Adrenal gland (tissue), 12 donors: ENCODE data around the gene NYNRIN. TPM values are rescaled to one million over a fixed set of nuclear protein-coding genes. Genes with fewer than 3 reads are reported as not detected.

Experiments used
- DNase-seq, 7 donors: peaks; one replicate each; pipeline ENCODE4 v3.0.0-alpha.2; 2019 to 2020
- H3K27ac ChIP-seq, 5 donors: fragments of 200-600 bp; sonication (generic) in 4 of 5; 1 replicate in 3 of 5; 2 replicates in 2 of 5; pipeline versions ENCODE4 v1.5.1 to v1.8.0; 2016 to 2020; ENCODE audit warnings: mild to moderate bottlenecking in 1 of 5
- H3K27me3 ChIP-seq: fragments of 200-600 bp; 2 replicates; pipeline ENCODE4 v1.8.0; 2021
- H3K36me3 ChIP-seq, 2 donors: fragments of 200-600 bp; replicated peaks in 1 of 2; 1 replicate in 1 of 2; 2 replicates in 1 of 2; pipeline versions ENCODE4 v1.5.1 to v1.8.0; 2018 to 2022
- H3K4me1 ChIP-seq, 2 donors: fragments of 200-600 bp; replicated peaks in 1 of 2; 1 replicate in 1 of 2; 2 replicates in 1 of 2; pipeline versions ENCODE4 v1.5.1 to v1.8.0; 2018 to 2021
- H3K4me3 ChIP-seq, 4 donors: fragments of 200-600 bp; sonication (generic) in 3 of 4; one replicate each; pipeline ENCODE4 v1.5.1; 2016 to 2018
- H3K9me3 ChIP-seq, 3 donors: fragments of 200-600 bp; sonication (generic) in 1 of 3; replicated peaks in 1 of 3; 1 replicate in 2 of 3; 2 replicates in 1 of 3; pipeline versions ENCODE4 v1.5.1 to v1.8.0; 2016 to 2021
- CTCF ChIP-seq, 6 experiments: fragments of 450-650 bp in 4 of 6; fragments of 200-600 bp in 2 of 6; sonication (generic) in 1 of 6; IDR thresholded peaks; 1 replicate in 5 of 6; 2 replicates in 1 of 6; pipeline versions ENCODE4 v1.5.1 to v1.8.0; 2016 to 2021; ENCODE audit warnings: antibody characterized with exemption in 6 of 6, mild to moderate bottlenecking in 2 of 6, moderate library complexity in 1 of 6
- POLR2A ChIP-seq, 2 donors: fragments of 450-650 bp; IDR thresholded peaks; one replicate each; pipeline ENCODE4 v1.6.1; 2017; ENCODE audit warnings: antibody characterized with exemption in 2 of 2, mild to moderate bottlenecking in 2 of 2, moderate library complexity in 1 of 2
- WGBS, 4 donors: extraction: QIAGEN DNeasy Blood & Tissue Kit in 2 of 4; methylation state at CpG; one replicate each; pipeline versions ENCODE4 v1.1.5 to v1.1.7; 2013 to 2017; 5-methylcytosine and 5-hydroxymethylcytosine counted together
- intact Hi-C, 2 donors: fragments of 100-400 bp; cut with DNase I; formaldehyde crosslinking; loops; one replicate each; pipeline versions ENCODE4 v1.14.1 to v1.15.0; 2022 to 2023
- polyA plus RNA-seq, 3 donors: library from polyadenylated mRNA; stranded (reverse); fragments of 200-250 nt in 2 of 3; fragments of 350-450 nt in 1 of 3; fragmentation: Illumina TruSeq in 1 of 3; extraction: RNeasy Lipid Tissue Mini Kit (QIAGEN cat#74804) in 1 of 3; gene quantifications; one replicate each; pipeline ENCODE4 v1.2.3, GENCODE V29; 2013 to 2014
- total RNA-seq, 9 donors: library from RNA; depleted of rRNA in 4 of 9; stranded (reverse); fragments of >200 nt in 4 of 9; fragments of 120-200 nt in 1 of 9; fragmentation: NEBNext Ultra II Directional in 1 of 9; extraction: Animal tissue kit (Norgen Biotek cat#: 25700) in 1 of 9; gene quantifications; one replicate each; pipeline versions ENCODE4 v1.1.0 to v1.2.4, GENCODE V29; 2013 to 2023
- donor health status: healthy with polysubstance abuse.
- donor health status: Bipolar disorder and iron deficiency.
- donor health status: DM: yes; HTN: yes; CAD: no.
- donor health status: DM: no; HTN: no; CAD: no.
- donor health status: DM: no; HTN: no; CAD: no.
- donor health status: DM: yes; HTN: yes; CAD: no.

NYNRIN gene
- total and polyA plus RNA-seq, 12 donors, result 2.2 to 11.0 (median 6.7) TPM

- intact Hi-C loops, result no loop called here
- DNase-seq, result peak in 1 of 7 donors; percentile 13
- TF ChIP-seq CTCF (IDR thresholded peaks at IDR 0.05) (no peak), POLR2A (IDR thresholded peaks at IDR 0.05) (no peak)
- Histone ChIP-seq H3K27ac (no peak overlapping the region), H3K36me3 (no peaks in the 10 kb centered on the region), H3K27me3 (no peaks in the 10 kb centered on the region), H3K4me3 (no peak overlapping the region), H3K9me3 (no peaks in the 10 kb centered on the region), H3K4me1 (peaks cover 8 to 36% of the 10 kb centered on the region in 2 donors)
- WGBS, 4 donors, result 37 to 61% (median 45%) methylated on average over 7 of the region's 7 CpGs
Measured at GRCh38 chr14:24403294-24403998, 4.6 kb downstream of the NYNRIN start.

DNA sequence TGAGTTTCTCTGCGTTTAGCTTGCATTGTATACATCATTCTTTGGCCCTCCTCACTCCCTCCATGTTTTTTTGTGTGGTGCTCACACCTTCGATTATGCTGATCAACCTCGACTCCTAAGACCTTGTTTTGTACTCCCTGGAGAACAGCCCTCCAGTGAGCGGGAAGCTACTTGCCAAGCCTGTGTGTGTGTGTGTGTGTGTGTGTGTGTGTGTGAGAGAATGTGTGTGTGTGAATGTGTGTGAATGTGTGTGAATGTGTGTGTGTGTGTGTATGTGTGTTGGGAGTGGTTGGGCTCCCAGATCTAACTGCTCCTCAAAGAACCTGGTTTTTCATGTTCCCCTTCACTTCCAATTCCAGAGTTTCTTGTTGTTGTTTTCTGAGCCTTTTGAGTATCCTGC, 6.0 kb downstream of the NYNRIN start:
- peaks cover 0 to 27% of the 10 kb centered on the region in 2 donors for H3K4me1 ChIP-seq
- 73 to 84% (median 80%) methylated on average over 4 of the region's 4 CpGs for WGBS, 4 donors
- H3K4me3 ChIP-seq, result no peak overlapping the region
- intact Hi-C loops, result no loop called here
- TF ChIP-seq CTCF (IDR thresholded peaks at IDR 0.05), result no peak
- TF ChIP-seq POLR2A (IDR thresholded peaks at IDR 0.05), result no peak
- no peaks in the 10 kb centered on the region for H3K9me3 ChIP-seq
- H3K36me3 ChIP-seq, result peaks cover 0 to 10% of the 10 kb centered on the region in 2 donors
- no peak for DNase-seq
- H3K27ac ChIP-seq, result no peak overlapping the region
- H3K27me3 ChIP-seq, result no peaks in the 10 kb centered on the region

- TF ChIP-seq CTCF (IDR thresholded peaks at IDR 0.05) (no peak), POLR2A (IDR thresholded peaks at IDR 0.05) (no peak)
- Histone ChIP-seq H3K4me1 (peaks cover 0 to 26% of the 10 kb centered on the region in 2 donors), H3K4me3 (no peak overlapping the region), H3K27me3 (no peaks in the 10 kb centered on the region), H3K27ac (no peak overlapping the region), H3K9me3 (no peaks in the 10 kb centered on the region), H3K36me3 (peaks cover 0 to 15% of the 10 kb centered on the region in 2 donors)
- 88 to 96% (median 92%) methylated on average over 6 of the region's 6 CpGs for WGBS, 4 donors
- intact Hi-C loops, result no loop called here
- DNase-seq, result peak in 1 of 7 donors; percentile 2
Measured at GRCh38 chr14:24406416-24406815, 7.6 kb downstream of the NYNRIN start.

DNA sequence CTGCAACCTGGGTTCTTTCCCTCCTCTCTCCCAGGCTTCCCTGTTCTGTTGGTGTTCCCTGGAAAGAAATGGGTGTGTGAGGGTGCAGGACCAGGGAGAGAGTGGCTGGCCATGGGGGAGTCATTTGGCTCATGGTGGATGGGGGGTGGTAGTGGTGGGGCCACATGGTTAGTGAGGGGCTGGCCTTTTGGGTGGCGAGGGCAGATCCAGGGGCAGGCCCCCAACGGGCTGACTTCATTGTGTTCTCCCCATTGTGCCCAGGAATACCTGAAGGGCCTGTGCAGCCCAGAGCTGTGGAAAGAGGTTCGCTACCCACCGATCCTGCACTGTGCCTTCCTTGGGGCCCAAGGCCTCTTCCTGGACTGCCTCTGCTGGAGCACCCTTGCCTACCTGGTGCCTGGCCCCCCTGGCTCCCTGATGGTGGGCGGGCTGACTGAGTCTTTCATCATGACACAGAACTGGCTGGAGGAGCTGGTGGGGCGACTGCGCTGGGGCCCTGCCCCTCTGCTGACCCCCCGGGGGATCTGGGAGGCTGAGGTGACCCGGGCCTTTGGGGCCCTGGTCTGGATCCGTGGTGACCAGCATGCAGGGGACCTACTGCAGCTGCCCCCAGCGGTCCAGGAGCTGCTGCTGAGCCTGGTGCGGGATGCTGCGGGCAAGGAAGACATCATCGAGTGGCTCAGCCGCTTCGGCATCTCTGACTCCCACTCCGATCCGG, 9.0 kb downstream of the NYNRIN start:
- Histone ChIP-seq H3K9me3 (no peaks in the 10 kb centered on the region), H3K4me1 (peaks cover 0 to 17% of the 10 kb centered on the region in 2 donors), H3K4me3 (no peak overlapping the region), H3K36me3 (peaks cover 0 to 15% of the 10 kb centered on the region in 2 donors), H3K27me3 (no peaks in the 10 kb centered on the region), H3K27ac (no peak overlapping the region)
- TF ChIP-seq CTCF (IDR thresholded peaks at IDR 0.05) (no peak), POLR2A (IDR thresholded peaks at IDR 0.05) (no peak)
- WGBS, 4 donors, result 85 to 95% (median 91%) methylated on average over 4 to 18 of the region's 18 CpGs
- intact Hi-C loops, result no loop called here
- DNase-seq, result peak in 1 of 7 donors; percentile 4
